GM12878 (cell line): ENCODE measurements around the gene TRDN. TPM values are rescaled to one million over a fixed set of nuclear protein-coding genes. Genes with fewer than 3 reads are reported as not detected.

Experiments
- ATAC-seq: fragments of 200-7000 bp; cut with Tn5 transposase; 3 replicates; pipeline ENCODE4 v1.9.1; 2020; ENCODE audit warnings: mild to moderate bottlenecking, moderate library complexity
- BruUV-seq: library from RNA; stranded (reverse); fragments of 400-500 nt; replicated peaks from 2 replicates; lab custom pipeline; 2021; lab: Mats Ljungman, UMichigan
- CTCF ChIA-PET: fragments of 300-600 bp; sonication (Branson Sonifier 250); formaldehyde crosslinking; extraction: SDS; loops from one replicate; lab custom pipeline; 2021; ENCODE audit warnings: inconsistent platforms; lab: Yijun Ruan, JAX
- POLR2A ChIA-PET: fragments of 350-600 bp; formaldehyde crosslinking; extraction: SDS; loops from one replicate; lab custom pipeline; 2021; ENCODE audit warnings: inconsistent platforms; lab: Charles Lee
- RAD21 ChIA-PET: fragments of 300-600 bp; sonication (Branson Sonifier 250); formaldehyde crosslinking; loops from one replicate; lab custom pipeline; 2023; ENCODE audit warnings: antibody characterized with exemption; ENCODE audit not compliant: unreplicated experiment; lab: Charles Lee
- SMC1A ChIA-PET: fragments of 300-600 bp; sonication (Branson Sonifier 250); formaldehyde crosslinking; loops from one replicate; lab custom pipeline; 2023; ENCODE audit not compliant: unreplicated experiment, uncharacterized antibody; lab: Charles Lee
- DNase-seq: peaks from one replicate; pipeline ENCODE4 v3.0.0-alpha.2; 2011; ENCODE audit warnings: low read depth, low spot score
- FAIRE-seq: peaks from 3 replicates; lab custom pipeline; 2011; peaks lifted over from hg19 to GRCh38; lab: Jason Lieb, UNC
- H2AFZ ChIP-seq: 2 replicates; pipeline ENCODE4 v1.6.0; 2011; ENCODE audit warnings: low read depth, low read length, control low read depth; ENCODE audit not compliant: control insufficient read depth
- H3K27ac ChIP-seq: 2 replicates; pipeline ENCODE4 v1.5.1; 2011; ENCODE audit warnings: control low read depth; ENCODE audit not compliant: control insufficient read depth, insufficient read depth
- H3K27me3 ChIP-seq, 2 experiments: replicated peaks in 1 of 2; 2 replicates each; pipeline versions ENCODE4 v1.6.0 to v1.6.1; 2011; ENCODE audit warnings: low read length in 1 of 2; ENCODE audit not compliant: control insufficient read depth in 2 of 2, insufficient read depth in 2 of 2
- H3K36me3 ChIP-seq, 2 experiments: 2 replicates each; pipeline ENCODE4 v1.5.1; 2011; ENCODE audit warnings: low read length in 1 of 2; ENCODE audit not compliant: control insufficient read depth in 2 of 2, insufficient read depth in 2 of 2
- H3K4me1 ChIP-seq: 2 replicates; pipeline ENCODE4 v1.6.1; 2011; ENCODE audit warnings: mild to moderate bottlenecking, low read length, moderate library complexity, mixed read lengths; ENCODE audit not compliant: control insufficient read depth, insufficient read depth
- H3K4me2 ChIP-seq: 2 replicates; pipeline ENCODE4 v1.6.0; 2011; ENCODE audit warnings: control low read depth; ENCODE audit not compliant: control insufficient read depth, insufficient read depth
- H3K4me3 ChIP-seq: fragments of 200-600 bp; sonication (generic); 2 replicates; pipeline ENCODE4 v1.5.1; 2016
- H3K79me2 ChIP-seq: 2 replicates; pipeline ENCODE4 v1.6.0; 2011; ENCODE audit warnings: low read length; ENCODE audit not compliant: control insufficient read depth, insufficient read depth
- H3K9ac ChIP-seq: 2 replicates; pipeline ENCODE4 v1.8.0; 2011; ENCODE audit warnings: low read length, control low read depth, mixed read lengths; ENCODE audit not compliant: control insufficient read depth, insufficient read depth
- H3K9me3 ChIP-seq: replicated peaks from 3 replicates; pipeline ENCODE4 v1.5.1; 2011; ENCODE audit warnings: mild to moderate bottlenecking, low read length; ENCODE audit not compliant: control insufficient read depth, insufficient read depth
- H4K20me1 ChIP-seq: 2 replicates; pipeline ENCODE4 v1.6.0; 2011; ENCODE audit not compliant: control insufficient read depth, insufficient read depth
- BMI1 ChIP-seq: fragments of 450-650 bp; IDR thresholded peaks from 2 replicates; pipeline ENCODE4 v1.6.1; 2016; ENCODE audit warnings: mild to moderate bottlenecking, moderate library complexity, borderline replicate concordance
- PAX5 ChIP-seq: IDR thresholded peaks from 2 replicates; pipeline ENCODE4 v1.6.1; 2011; ENCODE audit warnings: low read depth, low read length, borderline replicate concordance
- RCOR1 ChIP-seq: conservative IDR thresholded peaks from 2 replicates; pipeline ENCODE4 v1.6.1; 2012; ENCODE audit warnings: low read depth, low read length, improper control_type of control experiment
- TARDBP ChIP-seq: IDR thresholded peaks from 2 replicates; pipeline ENCODE4 v1.6.1; 2016; ENCODE audit warnings: borderline replicate concordance
- ZBTB33 ChIP-seq: fragments of 450-650 bp; IDR thresholded peaks from 2 replicates; pipeline ENCODE4 v1.6.1; 2017; ENCODE audit warnings: mild to moderate bottlenecking
- WGBS: methylation state at CpG from one replicate; pipeline ENCODE4 v1.1.6; 2016; ENCODE audit warnings: low lambda C conversion rate; ENCODE audit not compliant: insufficient replicate concordance, insufficient coverage; ENCODE audit errors: missing lambda C conversion rate; 5-methylcytosine and 5-hydroxymethylcytosine counted together
- in situ Hi-C: fragments of 300-500 bp; cut with MboI; formaldehyde crosslinking; loops from 9 replicates; pipeline ENCODE4 v1.14.3; 2018; ENCODE audit warnings: mixed read lengths
- intact Hi-C: fragments of 100-400 bp; cut with micrococcal nuclease; formaldehyde crosslinking; loops from one replicate; pipeline ENCODE4 v1.14.2; 2022; ENCODE audit not compliant: unreplicated experiment
- polyA plus RNA-seq, 11 experiments: library from polyadenylated mRNA; depleted of rRNA in 4 of 11; unstranded in 6 of 11; stranded (reverse) in 5 of 11; fragments of >200 nt; fragmentation: Nextera tagmentation in 4 of 11; fragmentation: Illumina TruSeq in 1 of 11; extraction: Ambion mirVana in 4 of 11; extraction: Trizol in 1 of 11; gene quantifications; 1 replicate in 1 of 11; 2 replicates in 10 of 11; pipeline versions ENCODE4 v1.2.1 to v1.2.3, GENCODE V29; 2011 to 2016; ENCODE audit warnings: inconsistent platforms in 2 of 11, missing spikeins in 2 of 11, low read depth in 1 of 11
- total RNA-seq, 4 experiments: library from RNA; depleted of rRNA in 3 of 4; stranded (reverse); fragments of >200 nt in 3 of 4; fragmentation: Illumina TruSeq in 1 of 4; extraction: Trizol in 1 of 4; gene quantifications; 2 replicates each; pipeline versions ENCODE4 v1.2.1 to v1.2.3, GENCODE V29; 2013 to 2021

TRDN gene
- total and polyA plus RNA-seq, 10 of the 15 experiments (the other 5 are each of a cell fraction or from before 2014, with no cell fraction given): not detected

GRCh38 chr6:123655521-123656306 is 19.0 kb upstream of the TRDN start:
- 2% methylated on average over 3 of the region's 3 CpGs for WGBS
- Histone ChIP-seq H3K27ac (no peak overlapping the region), H2AFZ (peak overlapping the region; percentile 43), H3K79me2 (no peaks in the 10 kb centered on the region), H3K9ac (no peak overlapping the region), H4K20me1 (no peaks in the 10 kb centered on the region), H3K9me3 (no peaks in the 10 kb centered on the region), H3K4me2 (peak overlapping the region; percentile 42; the same call in 1 of the 2 replicates), H3K4me1 (no peaks in the 10 kb centered on the region), H3K36me3 (no peaks in the 10 kb centered on the region), H3K27me3 (no peaks in the 10 kb centered on the region), H3K4me3 (0 out of 2 replicates have a peak overlapping the region, but pooled peaks have one; percentile 0)
- FAIRE-seq (no peak), ATAC-seq (peak; percentile 91), DNase-seq (no peak)
- intact Hi-C loops: no loop called here
- ChIA-PET CTCF (interaction anchor here (1.1 to 1.9 kb wide), 6 partner anchors 11 to 214 kb away, joined by 3 to 7 read pairs (median 4); no protein-coding TSS in a partner anchor), SMC1A (interaction anchor here (1.0 to 2.4 kb wide), 16 partner anchors 10 to 787 kb away, joined by 3 to 9 read pairs (median 4); no protein-coding TSS in a partner anchor), RAD21 (interaction anchor here (0.7 to 2.7 kb wide), 7 partner anchors 8 to 376 kb away, joined by 3 to 16 read pairs (median 3); partner anchors contain the start of gene TRDN), POLR2A (interaction anchor here (0.6 to 1.1 kb wide), 2 partner anchors 35 to 145 kb away, joined by 3 read pairs; no protein-coding TSS in a partner anchor)
- in situ Hi-C loops: no loop called here
- 0 out of 2 replicates have a peak, but pooled peaks have one; percentile 16 for TF ChIP-seq BMI1
- TF ChIP-seq TARDBP: no peak
- TF ChIP-seq RCOR1: no peak
- no peak for TF ChIP-seq PAX5
- TF ChIP-seq ZBTB33: no peak
- no TSS peak for BruUV-seq
